GM18951 (cell line): ENCODE results near the gene TEDC1.

Experiments
- POLR2A ChIP-seq: IDR thresholded peaks from 4 replicates; pipeline ENCODE4 v1.6.1; 2011; ENCODE audit warnings: mild to moderate bottlenecking; ENCODE audit not compliant: insufficient read length, insufficient read depth; ENCODE audit errors: extremely low read depth
- in situ Hi-C: fragments of 300-500 bp; cut with MboI; formaldehyde crosslinking; loops from one replicate; pipeline ENCODE4 v1.12.0; 2022; ENCODE audit warnings: low sequenced_read_pairs, mixed read lengths, inconsistent platforms; ENCODE audit not compliant: unreplicated experiment

TEDC1 gene

DNA sequence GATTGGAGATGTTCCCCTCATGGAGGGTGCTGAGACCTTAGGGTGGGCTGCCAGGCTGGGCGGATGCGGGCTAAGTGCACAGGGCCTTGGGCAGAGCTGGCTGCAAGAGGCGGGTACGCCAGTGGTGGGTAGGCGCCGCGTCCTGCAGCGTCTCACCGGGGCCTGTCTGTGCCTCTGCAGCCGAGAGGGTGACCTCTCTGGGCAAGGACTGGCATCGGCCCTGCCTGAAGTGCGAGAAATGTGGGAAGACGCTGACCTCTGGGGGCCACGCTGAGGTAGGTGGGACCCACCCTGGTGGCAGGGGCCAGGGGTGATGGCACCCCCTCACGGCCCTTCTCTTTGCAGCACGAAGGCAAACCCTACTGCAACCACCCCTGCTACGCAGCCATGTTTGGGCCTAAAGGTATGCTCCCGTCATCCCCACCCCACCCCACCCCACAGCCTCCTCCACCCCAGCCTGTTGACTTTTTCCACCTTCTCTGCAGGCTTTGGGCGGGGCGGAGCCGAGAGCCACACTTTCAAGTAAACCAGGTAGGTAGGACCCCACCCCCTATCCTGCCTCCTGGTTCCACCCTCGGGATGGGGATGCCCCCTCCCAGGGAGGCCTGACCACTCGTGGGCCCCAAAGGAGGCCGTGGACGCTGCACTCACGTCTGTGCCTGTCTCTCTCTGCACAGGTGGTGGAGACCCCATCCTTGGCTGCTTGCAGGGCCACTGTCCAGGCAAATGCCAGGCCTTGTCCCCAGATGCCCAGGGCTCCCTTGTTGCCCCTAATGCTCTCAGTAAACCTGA lies 2.9 kb upstream of the TEDC1 start:
- no peak for TF ChIP-seq POLR2A
- in situ Hi-C loops: no loop called here

DNA sequence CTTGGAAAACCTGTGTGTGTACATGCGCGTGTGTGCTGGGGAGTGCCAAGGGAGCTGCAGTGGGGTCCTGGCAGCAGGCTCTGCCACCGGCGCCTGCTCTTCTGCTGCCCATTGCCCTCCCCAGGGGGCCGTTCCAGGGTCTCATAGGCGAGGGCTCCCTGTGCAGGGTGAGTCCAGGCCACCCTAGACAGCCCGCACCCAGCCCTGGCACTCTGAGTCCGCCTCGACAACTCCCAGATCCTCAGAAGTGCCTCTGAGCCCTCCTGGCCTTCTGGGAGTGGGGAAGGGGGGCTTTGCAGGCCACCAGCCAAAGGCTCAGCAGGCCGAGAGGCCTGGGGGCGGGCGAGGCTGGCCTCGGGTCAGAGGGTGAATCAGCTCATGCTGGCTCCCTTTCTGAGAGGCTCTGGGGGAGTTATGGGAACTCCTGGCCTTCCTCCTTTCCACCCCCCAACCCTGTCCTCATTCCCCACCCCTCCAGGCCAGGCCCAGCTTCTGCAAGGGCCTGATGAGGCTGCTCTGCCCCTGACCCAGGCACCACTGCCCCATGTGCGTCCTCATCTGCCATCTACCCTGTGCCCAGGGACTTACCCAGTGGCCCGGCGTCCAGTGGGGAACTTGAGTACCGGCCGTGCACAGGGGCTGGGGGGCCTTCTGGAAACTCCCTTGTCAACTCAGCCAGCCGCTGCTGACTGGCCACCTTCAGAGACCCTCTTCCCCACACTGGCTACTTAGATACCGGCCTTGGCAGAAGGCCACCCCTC lies 2.1 kb upstream of the TEDC1 start:
- in situ Hi-C loops: no loop called here

DNA sequence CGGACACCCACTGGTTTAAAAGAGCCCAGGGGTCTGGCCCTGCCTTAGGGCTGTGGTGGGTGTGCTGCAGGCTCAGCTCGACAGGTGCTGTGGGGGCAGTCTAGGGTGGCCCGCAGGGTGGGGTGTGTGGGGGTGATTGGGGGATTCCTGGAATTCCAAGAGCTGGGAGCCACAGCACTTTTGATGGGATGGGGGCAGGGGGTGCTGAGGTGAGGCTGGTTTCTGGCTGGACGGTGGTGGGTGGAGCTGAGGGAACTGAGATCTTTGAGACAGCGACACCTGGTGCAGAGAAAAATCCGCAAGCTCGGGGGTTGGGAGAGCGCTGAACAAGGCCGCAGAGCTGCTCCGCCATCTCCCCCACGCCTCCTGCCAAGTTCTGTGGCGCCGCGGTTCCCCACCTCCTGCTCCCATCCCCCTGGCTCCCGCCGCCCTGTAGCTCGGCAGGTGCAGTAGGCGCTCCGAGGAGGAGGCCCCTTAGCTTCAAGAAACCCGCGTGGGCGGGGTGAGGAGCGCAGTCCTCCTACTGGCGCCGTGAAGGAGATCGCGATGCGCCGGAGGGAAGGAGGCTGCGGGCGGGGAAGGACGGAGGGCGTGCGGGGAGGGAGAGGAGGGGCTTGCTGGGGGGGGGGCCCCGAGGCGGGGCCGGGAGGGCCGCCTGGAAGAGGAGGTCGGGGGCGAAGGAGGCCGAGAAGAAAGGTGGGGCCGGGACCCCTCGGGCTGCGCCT lies 1.3 kb upstream of the TEDC1 start:
- in situ Hi-C loops: no loop called here

More for the DNA sequence above, 2.1 kb upstream of the TEDC1 start:
- TF ChIP-seq POLR2A: no peak

DNA sequence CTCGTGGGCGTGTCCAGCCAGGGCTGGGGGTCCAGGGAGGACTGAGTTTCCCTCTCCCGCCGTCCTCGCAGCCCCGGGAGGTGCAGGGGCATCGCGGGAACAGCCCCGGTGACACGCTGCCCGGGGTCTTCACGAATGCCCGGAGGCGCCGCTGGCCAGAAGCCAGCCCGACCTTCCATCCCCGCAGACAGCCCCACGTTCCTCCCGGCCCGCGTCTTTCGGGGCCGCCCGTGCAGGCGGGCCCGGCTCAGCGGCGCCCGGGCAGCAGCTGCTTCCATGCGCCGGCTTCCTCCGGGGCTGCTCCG lies 827 bp upstream of the TEDC1 start:
- in situ Hi-C loops: no loop called here
- TF ChIP-seq POLR2A: no peak

More for the DNA sequence above, 1.3 kb upstream of the TEDC1 start:
- peak; percentile 50 for TF ChIP-seq POLR2A

DNA sequence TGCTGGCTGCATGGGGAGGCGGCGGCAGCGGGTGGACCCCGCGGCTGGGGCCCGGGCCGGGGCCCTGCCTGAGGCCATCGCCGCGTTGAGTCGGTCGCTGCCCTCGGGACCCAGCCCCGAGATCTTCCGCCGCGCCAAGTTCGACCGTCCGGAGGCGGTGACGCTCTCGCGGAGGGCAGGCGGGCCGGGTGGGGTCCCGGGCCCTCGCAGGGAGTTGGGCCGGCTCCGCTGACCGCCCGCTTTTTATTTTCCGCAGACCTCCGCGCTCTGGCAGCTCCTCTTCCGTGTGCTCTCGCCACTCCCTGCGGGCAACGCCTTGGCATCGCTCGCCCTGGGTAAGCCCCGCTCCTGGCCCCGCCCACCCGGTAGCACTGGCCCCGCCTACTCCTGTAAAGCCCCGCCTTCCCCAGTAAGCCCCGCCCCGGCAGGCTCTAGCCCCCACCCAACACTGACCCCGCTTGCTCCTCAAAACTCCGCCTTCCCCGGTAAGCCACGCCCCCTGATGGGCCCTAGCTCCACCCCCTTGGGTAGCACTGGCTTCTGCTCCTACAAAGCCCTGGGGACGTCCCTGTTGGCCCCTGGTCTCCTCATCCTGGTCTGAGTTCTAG lies 424 bp downstream of the TEDC1 start:
- TF ChIP-seq POLR2A: peak; percentile 23
- in situ Hi-C loops: no loop called here

DNA sequence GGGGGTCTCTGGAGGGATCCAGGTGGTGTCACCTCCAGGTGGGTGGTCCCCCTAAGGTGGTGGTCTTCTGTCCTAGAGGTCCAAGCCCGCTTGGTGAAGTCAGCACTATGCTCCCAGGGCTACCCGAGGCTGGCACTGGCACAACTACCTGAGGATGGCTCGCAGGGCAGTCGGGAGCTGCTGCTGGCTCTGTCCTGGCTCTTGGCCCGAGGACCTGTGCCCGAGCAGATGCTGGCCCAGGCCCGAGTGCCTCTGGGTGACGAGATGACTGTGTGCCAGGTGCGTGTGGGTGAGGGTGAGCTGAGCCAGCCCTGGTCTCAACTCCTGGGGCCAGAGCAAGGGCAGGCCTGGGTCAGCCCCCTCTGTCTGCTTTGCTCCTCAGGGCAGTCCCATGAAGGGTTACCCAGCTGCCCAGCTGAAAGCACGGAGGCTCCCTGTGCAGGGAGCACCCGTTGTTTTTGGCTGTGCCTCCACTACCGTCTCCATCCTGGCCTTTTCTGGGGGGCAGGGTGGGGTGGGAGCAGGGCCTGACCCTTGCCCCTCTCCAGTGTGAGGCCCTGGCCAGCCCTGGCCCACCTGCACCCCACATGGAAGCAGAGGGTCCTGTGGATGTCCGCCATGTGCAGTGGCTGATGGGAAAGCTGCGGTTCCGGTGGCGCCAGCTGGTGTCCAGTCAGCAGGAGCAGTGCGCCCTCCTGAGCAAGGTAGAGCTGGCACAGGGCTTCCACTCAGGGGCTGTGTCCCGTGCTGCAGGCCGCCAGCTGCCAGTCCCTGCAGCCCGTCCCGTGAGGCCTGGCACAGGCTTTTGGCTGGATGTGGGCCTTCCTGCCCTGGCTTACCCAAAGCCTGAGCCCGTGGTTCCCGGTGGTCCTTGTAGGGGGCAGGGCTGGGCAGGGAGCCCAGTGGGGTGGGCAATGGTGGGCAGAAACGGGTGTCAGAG lies 1.3 kb downstream of the TEDC1 start:
- TF ChIP-seq POLR2A: no peak
- in situ Hi-C loops: no loop called here

DNA sequence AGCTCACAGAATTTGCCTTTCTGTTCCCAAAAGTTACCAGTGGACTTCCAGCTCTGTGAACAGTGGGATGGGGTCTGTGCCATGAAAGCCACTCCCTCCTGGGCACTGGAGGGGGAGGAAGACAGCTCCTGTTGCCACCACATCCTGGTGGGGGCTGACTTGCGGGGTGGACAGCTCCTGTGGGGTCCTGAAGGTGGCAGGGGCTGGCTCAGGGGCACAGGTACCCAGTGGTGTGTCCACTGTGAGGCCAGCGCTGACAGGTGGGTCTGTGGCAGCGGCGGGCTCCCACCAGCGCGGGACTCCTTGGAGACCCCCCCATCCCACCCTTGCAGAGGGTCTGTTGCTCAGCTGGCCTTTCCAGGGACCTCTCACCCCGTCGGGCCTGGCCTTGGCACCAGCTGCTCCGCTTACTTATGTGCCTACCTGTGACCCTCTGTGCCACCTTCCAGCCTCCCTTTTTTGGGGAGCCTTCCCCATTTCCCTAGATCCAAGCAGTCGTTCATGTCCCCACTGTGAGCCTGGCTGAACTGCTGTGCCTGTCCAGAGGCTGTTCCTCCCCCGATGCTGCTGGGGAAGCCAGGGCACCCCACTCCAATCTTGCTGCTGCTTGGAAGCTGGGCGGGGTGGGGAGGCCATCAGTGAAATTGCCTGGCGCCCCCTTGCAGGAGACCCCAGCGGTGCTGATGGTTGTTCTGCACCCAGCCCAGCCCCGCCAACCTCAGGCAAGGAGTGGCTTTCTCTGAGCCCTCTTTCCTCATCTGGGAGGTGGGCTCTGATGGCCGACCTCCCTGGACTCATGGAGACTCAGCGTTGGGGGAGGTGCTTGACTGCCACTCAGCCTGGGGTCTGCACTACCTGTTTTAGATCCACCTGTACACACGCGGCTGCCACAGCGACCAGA lies 2.2 kb downstream of the TEDC1 start:
- TF ChIP-seq POLR2A: no peak
- in situ Hi-C loops: no loop called here

DNA sequence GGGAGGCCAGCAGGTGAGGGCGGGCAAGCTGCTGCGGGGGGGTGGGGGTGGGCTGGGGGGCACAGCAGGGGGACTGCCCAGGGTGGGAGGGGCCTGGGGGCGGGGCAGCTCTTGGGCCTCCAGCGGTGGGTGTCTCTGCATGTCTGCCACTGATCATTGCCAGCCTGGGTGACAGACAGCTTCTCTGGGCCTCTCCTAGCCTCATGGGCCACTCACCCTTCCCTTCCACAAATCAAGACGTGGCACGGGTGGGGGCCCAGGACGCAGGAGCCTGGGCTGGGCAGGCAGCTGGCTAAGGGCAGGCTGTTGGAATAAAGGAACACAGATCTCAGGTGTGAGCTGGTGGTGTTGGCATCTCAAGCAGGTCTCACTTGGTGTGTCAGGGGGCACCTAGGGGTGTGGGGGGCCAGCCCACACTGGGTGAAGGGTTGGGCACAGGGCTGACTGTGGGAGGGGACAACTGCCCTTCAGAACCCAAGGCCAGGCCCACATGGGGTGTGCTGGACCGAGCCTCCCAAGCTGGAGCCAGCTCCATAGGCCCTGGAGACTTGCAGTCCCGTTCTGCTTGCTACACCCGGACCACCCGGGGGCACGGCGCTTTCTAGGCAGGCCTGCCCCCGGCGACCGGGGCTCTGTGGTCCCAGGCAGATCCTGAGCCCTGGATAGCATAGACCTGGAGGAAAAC lies 3.0 kb downstream of the TEDC1 start:
- in situ Hi-C loops: no loop called here
- no peak for TF ChIP-seq POLR2A

DNA sequence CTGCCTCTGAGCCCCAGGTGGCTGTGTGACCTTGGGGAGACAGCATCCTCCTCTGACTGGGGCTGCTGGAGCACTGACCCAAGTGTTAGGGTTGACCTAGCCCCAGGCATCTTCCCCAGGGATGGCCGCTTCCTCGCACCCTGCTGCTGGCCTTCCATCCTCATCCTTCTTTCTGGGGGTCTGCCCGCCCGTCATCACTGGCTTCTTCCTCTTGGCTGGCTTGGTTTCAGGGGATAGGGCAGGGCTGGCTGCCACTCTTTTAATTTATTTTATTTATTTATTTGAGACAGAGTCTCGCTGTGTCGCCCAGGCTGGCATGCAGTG lies 3.5 kb downstream of the TEDC1 start:
- TF ChIP-seq POLR2A: no peak
- in situ Hi-C loops: no loop called here

DNA sequence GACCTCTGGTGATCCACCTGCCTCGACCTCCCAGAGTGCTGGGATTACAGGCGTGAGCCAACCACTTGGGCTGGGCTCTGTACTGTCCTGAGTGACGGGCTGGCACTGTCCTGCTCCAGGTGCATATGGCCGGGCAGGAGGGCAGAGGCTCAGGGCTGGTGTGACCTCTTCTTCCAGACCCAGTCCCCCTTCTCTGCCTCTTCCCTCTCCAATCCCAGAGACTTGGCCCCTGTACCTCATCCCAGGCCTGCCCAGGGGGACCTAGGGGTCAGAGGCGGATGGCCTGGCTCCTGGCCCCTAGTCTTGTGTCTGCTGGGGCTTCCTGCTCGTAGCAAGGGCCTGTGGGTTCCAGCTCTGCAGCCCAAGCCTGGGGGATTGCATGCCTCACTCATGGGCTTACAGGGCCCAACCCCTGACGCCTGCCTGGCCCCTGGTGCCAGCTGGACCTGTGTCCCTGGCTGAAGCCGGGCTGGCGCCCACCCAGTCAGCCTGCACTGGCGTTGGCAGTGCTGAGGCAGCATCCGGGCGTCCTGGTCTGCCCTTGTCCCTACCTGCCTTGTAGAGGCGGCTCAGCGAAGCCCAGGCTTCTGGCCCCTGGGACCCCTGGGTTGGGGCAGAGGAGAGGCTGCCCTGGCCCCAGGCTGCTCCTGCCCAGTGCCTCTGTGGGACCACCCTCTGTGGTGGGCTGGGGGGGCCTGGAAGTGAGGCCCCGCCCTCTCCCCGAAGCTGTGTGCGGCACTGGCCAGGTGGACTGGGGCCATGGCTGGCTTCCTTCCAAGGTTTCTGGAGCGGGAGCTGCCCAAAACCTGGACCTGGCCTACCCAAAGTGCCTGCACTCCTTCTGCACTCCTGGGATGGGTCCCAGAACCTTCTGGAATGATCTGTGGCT lies 4.3 kb downstream of the TEDC1 start:
- no peak for TF ChIP-seq POLR2A
- in situ Hi-C loops: no loop called here
